Measurements from ENCODE around the gene MS4A18. TPM values are rescaled to one million over a fixed set of nuclear protein-coding genes. Genes with fewer than 3 reads are reported as not detected.

The MS4A18 gene
- total and polyA plus RNA-seq, 2 donors (not counting 3 experiments of a cell fraction or from before 2014, with no cell fraction given), result not detected

DNA sequence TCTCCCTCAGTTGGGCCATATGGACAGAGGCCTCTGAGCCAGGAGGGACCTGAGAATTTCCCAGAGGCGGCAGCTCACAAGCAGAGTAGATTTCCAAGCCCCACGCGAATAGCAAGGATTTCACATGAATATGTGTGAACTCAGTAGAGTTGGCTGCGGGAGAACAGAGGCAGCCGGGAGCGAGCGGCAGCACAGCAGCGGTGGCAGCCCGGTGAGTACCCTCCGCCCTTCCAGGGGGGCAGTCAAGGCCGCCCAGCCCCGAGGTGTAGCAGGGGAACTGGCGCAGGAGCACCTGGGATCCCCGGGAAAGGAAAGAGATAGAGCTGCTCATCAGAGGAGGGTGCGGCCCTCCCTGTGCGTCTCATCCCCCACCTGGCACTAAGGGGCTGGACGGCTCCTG is 23.7 kb downstream of the MS4A18 start:
- dilution Hi-C loops (cut with MboI; ENCODE audit: extremely low pct_ligation_motif_present, low sequenced_read_pairs) (no loop called here), intact Hi-C loops (cut with micrococcal nuclease) (no loop called here)
- no peak for DNase-seq (ENCODE audit: low read depth, low spot score)
- Histone ChIP-seq H4K20me1 (replicated peaks; ENCODE audit: control insufficient read depth, extremely low read depth, insufficient read depth, low read length) (no peaks in the 10 kb centered on the region), H2AFZ (ENCODE audit: low read depth, low read length) (no peak overlapping the region), H3K9me1 (replicated peaks; ENCODE audit: control insufficient read depth, extremely low read depth, insufficient read depth, low read length) (no peaks in the 10 kb centered on the region), H3K9ac (replicated peaks; ENCODE audit: extremely low read depth, insufficient read depth, low read length) (no peak overlapping the region), H3K4me3 (replicated peaks in 1 of 3; ENCODE audit: insufficient read depth in 1 of 3, low read depth in 1 of 3, low read length in 3 of 3) (no peak overlapping the region), H3K27me3 (ENCODE audit: control insufficient read depth in 2 of 2, insufficient read depth in 2 of 2, low read length in 2 of 2) (peaks cover 3 to 5% of the 10 kb centered on the region in 2 experiments), H3K4me2 (ENCODE audit: insufficient read depth, low read length) (no peak overlapping the region), H3K79me2 (ENCODE audit: control insufficient read depth, insufficient read depth, low read length) (no peaks in the 10 kb centered on the region), H3K4me1 (ENCODE audit: control insufficient read depth, extremely low read depth, insufficient read depth, low read length) (no peaks in the 10 kb centered on the region), H3K36me3 (ENCODE audit: control insufficient read depth in 2 of 2, extremely low read depth in 1 of 2, insufficient read depth in 2 of 2, low read length in 2 of 2) (no peaks in the 10 kb centered on the region), H3K27ac (ENCODE audit: insufficient read depth, low read depth, low read length) (no peak overlapping the region), H3K9me3 (replicated peaks; ENCODE audit: control insufficient read depth, insufficient read depth, low read length) (no peaks in the 10 kb centered on the region)
- BruUV-seq (replicated peaks), result no TSS peak
- ChIA-PET CTCF (no interaction called here), POLR2A (no interaction called here)
- TF ChIP-seq CTCF (IDR thresholded peaks at IDR 0.05; ENCODE audit: extremely low read depth in 1 of 2, insufficient read depth in 1 of 2, low read depth in 1 of 2, low read length in 2 of 2), result no peak
- no peak for TF ChIP-seq EZH2 (IDR thresholded peaks at IDR 0.05; ENCODE audit: borderline replicate concordance, low read depth, low read length, severe bottlenecking)
- no peak for FAIRE-seq

DNA sequence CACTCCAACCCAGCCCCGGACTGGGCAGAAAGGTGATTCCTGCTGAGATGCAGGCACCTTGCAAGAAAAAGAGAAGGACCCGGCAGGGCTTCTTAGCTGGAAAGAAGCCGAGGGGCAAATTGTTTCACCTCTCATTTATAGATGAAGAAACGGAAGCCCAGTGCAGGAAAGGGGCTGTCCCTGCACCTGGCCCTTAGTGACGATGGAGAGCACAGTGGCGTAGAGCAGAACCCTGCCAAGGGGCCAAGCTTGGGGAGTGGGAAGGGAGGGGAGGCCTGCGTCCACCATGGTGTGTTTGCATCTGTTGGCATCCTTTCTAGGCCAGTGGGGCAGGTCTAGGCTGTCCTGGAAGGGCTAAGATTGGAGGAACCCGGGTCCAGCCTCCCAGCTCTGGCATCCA is 24.3 kb downstream of the MS4A18 start:
- Histone ChIP-seq H3K36me3 (ENCODE audit: control insufficient read depth in 2 of 2, extremely low read depth in 1 of 2, insufficient read depth in 2 of 2, low read length in 2 of 2) (no peaks in the 10 kb centered on the region), H4K20me1 (replicated peaks; ENCODE audit: control insufficient read depth, extremely low read depth, insufficient read depth, low read length) (no peaks in the 10 kb centered on the region), H3K79me2 (ENCODE audit: control insufficient read depth, insufficient read depth, low read length) (no peaks in the 10 kb centered on the region), H3K4me2 (ENCODE audit: insufficient read depth, low read length) (no peak overlapping the region), H3K27ac (ENCODE audit: insufficient read depth, low read depth, low read length) (no peak overlapping the region), H3K4me1 (ENCODE audit: control insufficient read depth, extremely low read depth, insufficient read depth, low read length) (no peaks in the 10 kb centered on the region), H3K9ac (replicated peaks; ENCODE audit: extremely low read depth, insufficient read depth, low read length) (no peak overlapping the region), H3K9me3 (replicated peaks; ENCODE audit: control insufficient read depth, insufficient read depth, low read length) (no peaks in the 10 kb centered on the region), H3K9me1 (replicated peaks; ENCODE audit: control insufficient read depth, extremely low read depth, insufficient read depth, low read length) (no peaks in the 10 kb centered on the region), H3K4me3 (replicated peaks in 1 of 3; ENCODE audit: insufficient read depth in 1 of 3, low read depth in 1 of 3, low read length in 3 of 3) (no peak overlapping the region), H3K27me3 (ENCODE audit: control insufficient read depth in 2 of 2, insufficient read depth in 2 of 2, low read length in 2 of 2) (peaks cover 5% of the 10 kb centered on the region in 2 experiments), H2AFZ (ENCODE audit: low read depth, low read length) (no peak overlapping the region)
- ChIA-PET CTCF (interaction anchor here (0.7 kb wide), 1 partner anchor 14 kb away, joined by 4 read pairs; no protein-coding TSS in a partner anchor), POLR2A (no interaction called here)
- BruUV-seq (replicated peaks), result no TSS peak
- dilution Hi-C loops (cut with MboI; ENCODE audit: extremely low pct_ligation_motif_present, low sequenced_read_pairs) (no loop called here), intact Hi-C loops (cut with micrococcal nuclease) (no loop called here)
- no peak for TF ChIP-seq POLR2A (IDR thresholded peaks at IDR 0.05; ENCODE audit: low read depth, low read length)
- TF ChIP-seq EZH2 (IDR thresholded peaks at IDR 0.05; ENCODE audit: borderline replicate concordance, low read depth, low read length, severe bottlenecking), result no peak
- no peak for TF ChIP-seq POLR2AphosphoS5 (IDR thresholded peaks at IDR 0.05; ENCODE audit: insufficient read depth, low read depth, low read length)
- TF ChIP-seq MYC (IDR thresholded peaks at IDR 0.05; ENCODE audit: low read depth, low read length), result no peak
- TF ChIP-seq GATA2 (IDR thresholded peaks at IDR 0.05; ENCODE audit: insufficient read depth, insufficient read length, low read depth, low read length), result no peak
- TF ChIP-seq CTCF (IDR thresholded peaks at IDR 0.05; ENCODE audit: extremely low read depth in 1 of 2, insufficient read depth in 1 of 2, low read depth in 1 of 2, low read length in 2 of 2), result no peak
- TF ChIP-seq JUN (IDR thresholded peaks at IDR 0.05; ENCODE audit: borderline replicate concordance, insufficient read depth, insufficient read length, low read depth), result no peak
- TF ChIP-seq, protein P1, sequence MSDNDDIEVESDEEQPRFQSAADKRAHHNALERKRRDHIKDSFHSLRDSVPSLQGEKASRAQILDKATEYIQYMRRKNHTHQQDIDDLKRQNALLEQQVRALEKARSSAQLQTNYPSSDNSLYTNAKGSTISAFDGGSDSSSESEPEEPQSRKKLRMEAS (IDR thresholded peaks at IDR 0.05; ENCODE audit: insufficient read depth, insufficient read length), result no peak
- no peak for TF ChIP-seq FOS (IDR thresholded peaks at IDR 0.05; ENCODE audit: borderline replicate concordance, insufficient read depth, low read length)
- no peak for DNase-seq (ENCODE audit: low read depth, low spot score)
- FAIRE-seq, result no peak

Measured in endothelial cell of umbilical vein (primary cell).